Stimulated activated CD8-positive, alpha-beta memory T cell treated with anti-CD3 and anti-CD28 coated beads, Interleukin-4, amount 100 ng/mL, for 48 hours (primary cell): Measurements from ENCODE around the gene TRIM42.

ENCODE experiments used
- DNase-seq: peaks from one replicate; pipeline ENCODE4 v3.0.0-alpha.2; 2020

Gene TRIM42

DNA sequence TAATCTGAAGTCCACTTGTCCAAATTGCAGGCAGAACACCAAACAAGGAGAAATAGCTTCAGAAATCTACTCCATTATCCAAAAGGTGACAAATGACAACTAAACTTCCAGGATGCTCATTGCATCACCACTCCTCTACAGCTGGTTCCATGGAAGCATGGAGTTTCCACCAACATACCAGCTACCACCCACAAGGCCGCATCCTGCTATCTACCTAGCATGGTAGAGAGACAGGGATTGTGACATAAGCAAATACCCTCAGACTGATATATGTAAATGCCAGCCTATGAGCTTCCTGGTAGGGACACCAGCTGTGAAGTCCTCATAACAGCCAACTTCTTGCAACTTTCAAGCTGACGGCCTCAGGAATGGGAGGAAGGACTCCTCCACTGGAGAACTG lies at the start of gene TRIM42:
Gene TRIM42, plus strand, starts transcription at position 301 of the 400 bp plus-strand sequence. CDS start 166 bp downstream, outside the sequence.
- DNase-seq, result no peak

DNA sequence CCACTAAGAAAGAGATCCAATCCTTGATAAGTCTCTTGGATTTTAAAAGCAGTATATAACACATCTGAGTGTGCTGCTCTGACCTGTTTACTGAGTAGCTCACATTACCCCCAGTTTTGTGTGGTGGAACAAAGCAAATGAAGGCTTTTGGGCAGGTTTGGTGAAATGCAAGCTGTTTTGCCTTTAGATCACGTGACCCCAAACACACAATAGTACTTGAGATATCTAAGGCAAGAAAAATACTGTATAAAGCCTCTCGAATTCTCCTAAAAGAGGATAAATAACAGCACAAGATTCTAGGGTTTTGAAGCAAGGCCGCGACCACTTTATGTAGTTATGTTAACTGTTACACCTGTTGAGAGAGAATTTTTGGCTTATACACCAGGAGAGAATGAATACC lies 49.3 kb upstream of the TRIM42 start:
- no peak for DNase-seq

DNA sequence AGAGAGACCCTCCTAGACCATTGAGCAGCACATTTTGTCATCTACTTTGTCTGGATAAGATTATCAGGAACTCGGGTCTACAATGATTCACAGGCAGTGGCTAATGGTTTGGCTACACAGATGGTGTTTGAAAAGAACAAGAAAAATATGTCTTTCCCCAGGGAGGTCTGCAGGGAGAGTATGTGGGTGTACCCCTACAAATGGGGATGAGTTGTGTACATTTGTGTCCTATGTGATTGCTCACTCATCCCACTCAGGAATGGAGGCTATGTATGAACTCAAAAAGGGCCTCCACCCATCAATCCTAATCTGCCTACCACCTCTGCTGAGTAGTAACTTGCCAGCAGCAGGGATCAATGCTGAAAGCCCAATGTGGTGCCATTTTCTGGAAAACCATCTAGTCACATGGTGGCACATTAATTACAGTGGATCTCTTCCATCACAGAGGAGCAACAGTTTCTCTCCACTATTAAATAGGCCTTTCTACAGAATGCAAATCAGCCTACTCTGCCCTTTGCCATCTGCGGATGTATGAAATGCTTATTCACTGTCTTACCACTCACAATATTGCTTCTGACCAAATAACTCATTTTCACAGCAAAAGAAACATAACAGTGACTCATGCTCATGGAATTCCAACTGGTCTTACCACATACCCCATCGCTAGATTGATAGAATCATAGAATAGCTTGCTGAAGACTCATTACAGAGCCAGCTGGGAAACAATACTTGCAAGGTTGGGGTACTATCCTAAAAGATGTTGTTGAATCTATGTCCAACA lies 48.3 kb upstream of the TRIM42 start:
- no peak for DNase-seq

DNA sequence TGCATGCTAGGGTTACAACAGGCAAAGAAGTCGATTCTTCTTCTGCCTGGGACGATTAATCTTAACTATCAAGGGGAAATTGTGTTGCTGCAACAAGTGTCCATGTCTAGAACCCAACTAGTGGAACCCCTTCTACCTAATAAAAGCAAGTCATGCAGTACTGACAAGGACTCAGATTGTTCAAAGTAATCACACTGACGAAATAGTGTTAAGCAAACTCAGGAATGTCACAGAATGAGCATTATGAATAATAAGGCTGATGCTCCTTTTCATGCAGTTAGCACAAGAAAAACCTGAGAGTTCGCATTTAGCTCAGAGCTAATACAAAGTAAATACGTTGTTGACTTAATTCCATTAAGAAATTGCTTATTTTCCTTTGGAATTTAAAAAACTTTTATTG lies 47.5 kb upstream of the TRIM42 start:
- DNase-seq, result no peak

DNA sequence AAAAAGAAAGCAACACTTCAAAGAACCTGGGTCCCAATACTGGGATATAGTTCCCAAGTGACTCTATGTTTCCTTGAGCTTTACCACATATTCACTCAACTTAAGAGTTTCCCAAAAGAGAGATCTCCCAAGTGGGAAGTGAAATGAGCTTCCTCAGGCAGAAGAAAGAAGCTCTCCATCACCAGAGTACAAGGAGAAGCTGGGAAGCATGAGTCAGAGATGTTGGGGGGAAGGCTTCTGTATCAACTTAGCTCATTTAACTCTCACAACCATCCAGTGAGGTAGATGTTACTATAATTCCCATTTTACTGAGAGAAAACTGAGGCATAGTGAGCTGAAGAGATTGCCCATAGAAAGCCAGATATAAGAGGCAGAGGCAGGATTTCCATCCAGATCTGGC lies 47.0 kb upstream of the TRIM42 start:
- DNase-seq, result no peak

DNA sequence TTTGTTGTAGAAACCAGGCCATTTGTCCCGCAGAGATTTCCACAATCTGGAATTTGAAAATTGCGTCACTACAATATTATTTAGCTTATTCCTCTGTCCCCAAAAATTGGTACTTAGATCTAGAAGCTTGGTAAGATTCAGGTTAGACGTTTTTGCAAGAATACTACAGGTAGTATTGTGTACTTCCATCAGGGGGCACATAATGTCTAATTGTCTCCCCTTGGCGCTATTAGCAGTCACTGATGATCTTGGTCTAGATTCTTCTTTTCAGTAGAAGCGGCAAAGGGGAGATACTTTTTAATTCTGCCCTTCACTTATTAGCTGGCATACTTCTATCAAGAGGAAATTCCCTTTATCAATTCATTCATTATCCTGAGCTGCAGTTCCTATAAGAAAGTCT lies 42.6 kb upstream of the TRIM42 start:
- DNase-seq, result no peak

DNA sequence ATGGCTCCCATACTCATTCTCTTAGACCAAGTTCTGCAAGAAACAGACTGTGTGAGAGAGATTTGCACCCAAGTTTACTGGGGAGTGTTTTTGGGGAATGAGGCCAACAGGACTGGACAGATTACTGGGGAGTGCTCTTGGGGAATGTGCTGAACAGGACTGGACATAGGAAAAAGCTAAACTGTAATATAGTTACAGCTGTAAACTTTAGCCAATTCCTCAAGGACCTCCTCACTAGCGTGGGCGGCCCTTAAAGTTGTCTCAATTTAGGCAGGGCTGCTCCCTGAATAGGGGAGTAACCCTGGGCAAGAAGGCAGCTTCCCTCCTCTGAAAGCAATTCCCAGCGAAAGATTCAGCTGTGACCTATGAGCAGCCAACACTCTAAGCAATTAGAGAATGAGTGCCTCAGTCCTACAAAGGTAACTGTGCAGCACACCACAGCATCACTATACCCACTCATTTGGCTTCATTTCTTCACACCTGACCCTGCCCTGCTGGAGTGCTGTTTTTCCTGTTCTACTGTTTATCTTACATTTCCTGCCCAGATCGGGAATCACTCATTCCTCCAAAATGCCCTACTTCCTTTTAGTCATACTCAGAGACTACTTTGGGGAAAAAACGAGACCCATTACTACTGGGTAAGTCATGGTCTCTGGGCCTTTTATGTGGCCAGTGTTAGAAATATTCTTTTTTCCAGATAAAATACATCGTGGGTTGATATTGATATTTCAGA lies 41.3 kb upstream of the TRIM42 start:
- DNase-seq, result no peak

DNA sequence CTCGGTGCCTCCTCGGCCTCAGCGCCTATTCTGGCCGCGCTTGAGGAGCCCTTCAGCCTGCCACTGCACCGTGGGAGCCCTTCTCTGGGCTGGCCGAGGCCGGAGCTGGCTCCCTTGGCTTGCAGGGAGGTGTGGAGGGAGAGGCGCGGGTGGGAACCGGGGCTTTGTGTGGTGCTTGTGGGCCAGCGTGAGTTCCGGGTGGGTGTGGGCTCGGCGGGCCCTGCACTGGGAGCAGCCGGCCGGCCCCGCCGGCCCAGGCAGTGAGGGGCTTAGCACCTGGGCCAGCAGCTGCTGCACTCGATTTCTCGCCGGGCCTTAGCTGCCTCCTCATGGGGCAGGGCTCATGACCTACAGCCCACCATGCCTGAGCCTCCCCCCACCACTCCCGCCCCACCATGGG lies 26.6 kb upstream of the TRIM42 start:
- no peak for DNase-seq

DNA sequence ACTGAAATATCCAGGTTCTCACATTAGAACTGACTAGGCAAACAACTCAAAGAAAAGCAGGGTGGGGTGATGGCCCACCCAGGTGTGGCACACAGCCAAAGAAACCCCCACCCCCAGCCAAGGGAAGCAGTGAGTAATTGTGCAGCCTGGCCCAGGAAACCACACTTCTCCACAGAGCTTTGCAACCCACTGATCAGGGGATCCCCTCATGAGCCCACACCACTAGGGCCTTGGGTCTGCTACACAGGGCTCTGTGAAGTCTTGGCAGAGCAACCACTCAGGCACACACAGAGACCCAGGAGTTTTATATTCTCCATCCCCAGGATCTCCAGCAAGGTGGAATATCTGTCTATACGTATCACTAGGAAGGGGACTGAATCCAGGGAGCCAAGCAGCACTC lies 22.2 kb upstream of the TRIM42 start:
- no peak for DNase-seq

DNA sequence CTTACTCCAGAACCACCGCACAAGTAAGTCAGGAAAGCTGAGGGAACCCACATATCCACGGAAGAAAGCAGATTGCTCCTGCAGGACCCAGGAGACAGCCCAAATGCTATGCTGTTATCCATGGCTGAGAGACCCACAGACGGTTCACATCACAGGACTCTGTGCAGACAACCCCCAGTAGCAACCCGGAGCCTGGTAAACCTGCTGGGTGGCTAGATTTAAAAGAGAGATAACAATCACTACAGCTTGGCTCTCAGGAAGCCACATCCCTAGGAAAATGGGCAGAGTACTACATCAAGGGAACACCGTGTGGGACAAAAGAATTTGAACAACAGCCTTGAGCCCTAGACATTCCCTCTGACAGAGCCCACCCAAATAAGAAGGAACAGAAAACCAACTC lies 13.8 kb upstream of the TRIM42 start:
- DNase-seq, result no peak

DNA sequence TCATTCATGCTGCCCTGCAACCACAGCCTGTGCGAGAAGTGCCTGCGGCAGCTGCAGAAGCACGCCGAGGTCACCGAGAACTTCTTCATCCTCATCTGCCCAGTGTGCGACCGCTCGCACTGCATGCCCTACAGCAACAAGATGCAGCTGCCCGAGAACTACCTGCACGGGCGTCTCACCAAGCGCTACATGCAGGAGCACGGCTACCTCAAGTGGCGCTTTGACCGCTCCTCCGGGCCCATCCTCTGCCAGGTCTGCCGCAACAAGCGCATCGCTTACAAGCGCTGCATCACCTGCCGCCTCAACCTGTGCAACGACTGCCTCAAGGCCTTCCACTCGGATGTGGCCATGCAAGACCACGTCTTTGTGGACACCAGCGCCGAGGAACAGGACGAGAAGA lies 4.7 kb downstream of the TRIM42 start:
- no peak for DNase-seq

DNA sequence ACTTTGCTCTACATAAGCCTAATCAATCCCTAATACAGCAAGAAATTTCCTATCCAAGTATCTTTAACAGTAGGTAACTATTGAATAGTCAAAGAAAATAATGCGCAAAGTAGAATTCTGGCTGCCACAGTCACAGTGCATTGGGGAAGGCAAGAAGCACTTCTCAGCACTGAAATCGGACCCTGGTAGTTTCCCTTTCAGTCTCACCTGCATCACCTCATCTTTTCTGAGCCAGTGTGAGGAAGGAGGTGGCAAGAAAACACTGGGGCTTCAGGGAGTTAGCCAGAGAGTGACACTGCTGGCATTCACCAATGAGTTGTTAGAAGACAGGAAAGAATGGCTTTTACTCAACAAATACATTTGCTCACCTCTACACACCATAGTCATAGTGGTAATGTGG lies 8.3 kb downstream of the TRIM42 start:
- DNase-seq, result no peak

DNA sequence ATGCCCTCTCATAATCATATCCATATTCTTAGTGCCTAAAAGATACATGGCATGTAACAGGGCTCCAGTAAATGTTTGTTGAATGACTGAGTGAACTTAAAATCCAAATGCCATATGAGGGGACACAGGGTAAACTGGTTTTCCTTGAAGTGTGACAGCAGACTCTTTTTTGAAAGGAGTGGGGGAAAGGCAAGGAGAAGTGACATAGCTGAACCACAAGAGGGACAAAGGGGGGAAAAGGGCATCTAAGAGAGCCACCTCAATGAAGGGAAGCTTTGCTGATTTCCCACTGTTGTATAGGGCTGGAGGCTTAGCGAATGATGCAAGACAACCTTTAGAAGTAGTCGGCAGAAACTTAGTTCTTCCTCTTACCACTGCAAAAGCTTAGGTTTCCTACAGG lies 9.1 kb downstream of the TRIM42 start:
- DNase-seq, result no peak

DNA sequence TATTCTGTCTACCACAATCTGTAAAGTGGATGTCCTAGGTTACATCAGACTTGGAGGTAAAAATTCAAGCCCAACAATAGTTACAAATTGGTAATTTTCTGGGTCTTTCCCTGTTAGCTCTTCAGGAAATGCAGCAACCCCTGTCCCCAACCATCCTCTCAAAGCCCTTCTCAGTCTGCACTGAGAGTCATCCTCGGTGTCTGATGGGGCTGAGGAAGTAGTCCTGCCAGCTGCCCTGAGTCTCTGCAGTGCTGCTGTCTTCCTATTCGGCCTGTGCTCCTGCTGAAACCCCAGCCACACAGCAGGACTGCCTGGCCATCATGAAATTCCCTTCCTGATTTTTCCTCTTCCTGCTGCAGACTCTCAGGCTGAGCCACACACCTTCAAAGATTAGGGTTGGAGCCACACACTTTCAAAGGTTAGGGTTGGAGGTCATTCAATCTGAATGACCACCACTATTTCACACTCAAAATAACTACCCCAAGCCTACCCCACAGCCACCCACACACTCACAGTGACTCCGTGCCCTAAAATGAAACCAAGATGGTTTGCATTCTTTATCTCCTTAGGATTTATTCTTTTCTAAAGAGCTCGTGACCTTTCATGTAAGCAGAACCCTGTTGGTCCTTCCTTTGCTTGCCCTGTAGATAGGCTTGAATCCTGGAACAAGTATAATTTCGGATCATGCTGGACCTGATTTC lies 17.6 kb downstream of the TRIM42 start:
- DNase-seq, result no peak

DNA sequence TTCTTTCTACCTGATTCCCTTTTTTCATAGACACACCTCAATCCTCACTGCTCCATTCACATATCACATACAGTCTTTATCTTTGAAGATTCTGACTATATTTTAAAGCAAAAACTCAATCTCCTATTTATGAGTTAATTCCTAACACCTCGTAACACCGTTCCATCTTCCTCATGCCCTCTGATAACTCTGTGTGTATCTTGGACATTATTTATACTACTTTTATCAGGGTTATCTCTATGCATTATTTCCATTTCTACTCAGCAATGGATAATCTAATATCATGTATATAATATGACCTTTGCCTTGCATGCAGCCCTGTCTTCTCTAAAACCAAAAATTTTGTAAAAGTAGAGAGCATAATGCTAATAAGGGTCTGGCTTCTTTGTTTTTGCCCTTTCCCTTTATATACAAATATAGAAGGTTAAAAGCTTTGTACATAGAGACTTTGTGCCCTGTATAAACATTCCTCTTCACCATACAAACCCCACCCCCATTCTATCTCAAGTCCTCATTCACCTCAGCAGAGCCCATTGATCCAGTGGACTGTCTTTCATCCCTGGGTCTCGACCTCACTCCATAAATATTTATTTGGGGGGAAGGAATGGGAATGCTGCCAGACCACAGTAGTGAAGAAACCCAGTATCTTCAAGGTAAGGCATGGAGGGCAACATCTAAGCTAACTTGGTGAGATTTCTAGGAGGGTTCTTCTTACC lies 21.8 kb downstream of the TRIM42 start:
- DNase-seq, result no peak

DNA sequence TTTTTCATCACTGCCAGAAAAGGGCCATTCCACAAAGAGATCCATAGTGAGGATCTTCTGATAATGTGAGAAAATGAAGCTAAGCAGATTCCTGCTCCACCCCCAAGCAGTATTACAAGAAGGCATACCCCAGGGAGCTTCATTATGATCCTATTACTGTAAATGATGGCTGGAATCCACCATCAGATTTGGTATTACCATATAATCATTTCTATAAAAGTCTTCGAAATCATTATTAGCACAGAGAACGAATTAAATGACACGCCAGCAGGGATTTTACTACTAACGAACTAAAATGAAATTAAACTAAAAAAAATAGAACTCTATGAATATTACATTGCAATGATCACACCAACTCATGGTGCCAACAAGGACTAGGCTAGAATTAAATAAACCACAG lies 24.4 kb downstream of the TRIM42 start:
- DNase-seq, result no peak

DNA sequence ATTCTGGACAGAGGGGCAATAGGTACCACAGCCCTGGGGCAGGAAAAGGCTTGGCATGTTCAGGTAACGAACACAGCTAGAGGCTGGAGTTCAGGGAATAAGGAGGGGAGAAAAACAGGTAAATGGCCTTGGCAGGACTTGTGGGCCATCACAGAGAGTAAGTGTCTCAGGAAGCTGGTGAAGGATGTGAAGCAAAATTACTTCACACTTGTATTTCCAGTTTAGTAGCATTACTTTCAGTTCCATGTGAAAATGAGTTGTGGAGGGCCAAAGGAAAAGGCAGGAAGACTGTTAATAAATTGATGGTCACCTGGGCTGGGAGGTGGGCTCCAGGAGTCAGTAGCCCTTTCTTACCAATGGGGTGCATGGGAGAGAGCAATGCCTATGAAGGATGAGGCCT lies 25.6 kb downstream of the TRIM42 start:
- DNase-seq, result no peak

DNA sequence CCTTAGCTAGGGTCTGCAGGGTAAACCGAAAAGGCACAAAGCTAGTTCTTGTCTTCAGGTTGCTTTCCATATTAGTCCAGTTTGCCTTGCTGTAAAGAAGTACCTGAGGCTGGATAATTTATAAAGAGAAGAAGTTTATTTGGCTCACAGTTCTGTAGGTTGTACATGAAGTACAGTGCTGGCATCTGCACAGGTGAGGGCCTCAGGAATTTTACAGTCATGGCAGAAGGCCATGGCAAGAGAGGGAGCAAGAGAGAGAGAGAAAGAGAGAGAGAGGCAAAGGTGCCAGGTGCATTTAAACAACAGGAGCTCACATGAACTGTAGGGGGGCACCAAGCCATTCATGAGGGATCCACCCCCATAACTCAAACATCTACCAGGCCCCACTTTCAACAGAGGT lies 26.9 kb downstream of the TRIM42 start:
- DNase-seq, result no peak

DNA sequence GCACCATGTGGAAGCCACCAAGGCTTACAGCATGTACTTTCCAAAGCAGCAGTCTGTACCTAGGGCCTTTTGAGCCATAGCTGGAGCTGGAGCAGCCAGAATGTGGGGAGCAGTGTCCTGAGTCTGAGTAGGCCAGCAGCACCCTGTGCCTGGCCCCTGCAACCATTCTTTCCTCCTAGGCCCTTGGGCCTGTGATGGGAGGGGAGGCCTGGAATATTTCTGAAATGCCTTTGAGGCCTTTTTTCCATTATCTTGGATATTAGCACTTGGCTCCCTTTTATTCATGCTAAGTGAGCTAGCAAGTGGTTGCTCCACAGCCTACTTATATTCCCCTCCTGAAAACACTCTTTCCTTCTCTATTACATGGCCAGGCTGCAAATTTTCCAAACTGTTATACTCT lies 28.1 kb downstream of the TRIM42 start:
- no peak for DNase-seq

DNA sequence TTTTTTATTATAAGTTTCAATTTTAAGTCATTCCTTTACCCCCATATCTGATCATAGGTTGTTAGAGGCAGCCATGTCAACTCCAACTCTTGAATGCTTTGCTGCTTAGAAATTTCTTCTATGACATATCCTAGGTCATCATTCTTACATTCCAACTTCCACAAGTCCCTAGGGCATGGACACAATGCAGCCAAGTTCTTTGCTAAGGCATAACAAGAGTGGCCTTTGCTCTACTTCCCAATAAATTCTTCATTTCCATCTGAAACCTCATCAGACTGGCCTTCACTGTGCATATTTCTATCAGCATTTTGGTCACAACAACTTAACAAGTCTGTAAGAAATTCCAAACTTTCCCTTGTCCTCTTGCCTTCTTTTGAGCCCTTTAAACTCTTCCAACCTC lies 28.5 kb downstream of the TRIM42 start:
- DNase-seq, result no peak

DNA sequence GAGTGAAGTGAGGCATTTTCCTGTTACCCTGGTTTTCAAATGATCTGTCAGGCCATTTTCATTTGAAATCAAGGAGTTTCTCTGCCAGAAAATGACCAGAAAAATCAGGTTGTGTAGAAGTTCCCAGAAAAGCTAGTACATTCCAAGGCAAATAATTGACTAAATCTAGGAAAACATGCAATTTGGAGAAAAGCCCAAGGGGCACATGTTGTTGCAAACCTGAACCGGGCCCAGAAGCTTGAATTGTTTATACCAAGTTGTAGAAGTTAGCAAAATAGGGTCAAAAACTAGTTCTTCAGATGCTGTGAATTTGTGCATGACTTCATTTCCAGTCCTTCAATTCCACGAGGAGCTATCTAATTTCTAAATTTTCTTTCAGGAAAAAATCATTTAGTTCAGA lies 31.0 kb downstream of the TRIM42 start:
- DNase-seq, result no peak

DNA sequence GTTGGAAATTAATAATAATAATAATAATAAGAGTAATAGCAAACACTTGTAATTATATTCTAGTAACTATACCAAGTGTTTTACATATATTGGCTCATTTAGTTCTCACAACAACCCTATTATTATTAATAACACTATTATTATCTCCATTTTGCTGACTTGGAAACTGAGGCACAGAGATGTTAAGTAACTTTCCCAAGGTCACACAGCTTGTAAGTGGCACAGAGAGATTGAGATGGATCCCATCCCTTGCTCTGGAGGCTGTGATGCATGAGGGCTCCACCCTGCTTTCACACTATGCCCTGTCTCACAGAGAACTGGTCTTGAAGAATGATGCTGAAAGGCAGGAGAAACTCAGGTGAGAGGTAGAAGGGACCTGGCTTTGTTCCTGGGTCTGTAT lies 31.9 kb downstream of the TRIM42 start:
- DNase-seq, result no peak

DNA sequence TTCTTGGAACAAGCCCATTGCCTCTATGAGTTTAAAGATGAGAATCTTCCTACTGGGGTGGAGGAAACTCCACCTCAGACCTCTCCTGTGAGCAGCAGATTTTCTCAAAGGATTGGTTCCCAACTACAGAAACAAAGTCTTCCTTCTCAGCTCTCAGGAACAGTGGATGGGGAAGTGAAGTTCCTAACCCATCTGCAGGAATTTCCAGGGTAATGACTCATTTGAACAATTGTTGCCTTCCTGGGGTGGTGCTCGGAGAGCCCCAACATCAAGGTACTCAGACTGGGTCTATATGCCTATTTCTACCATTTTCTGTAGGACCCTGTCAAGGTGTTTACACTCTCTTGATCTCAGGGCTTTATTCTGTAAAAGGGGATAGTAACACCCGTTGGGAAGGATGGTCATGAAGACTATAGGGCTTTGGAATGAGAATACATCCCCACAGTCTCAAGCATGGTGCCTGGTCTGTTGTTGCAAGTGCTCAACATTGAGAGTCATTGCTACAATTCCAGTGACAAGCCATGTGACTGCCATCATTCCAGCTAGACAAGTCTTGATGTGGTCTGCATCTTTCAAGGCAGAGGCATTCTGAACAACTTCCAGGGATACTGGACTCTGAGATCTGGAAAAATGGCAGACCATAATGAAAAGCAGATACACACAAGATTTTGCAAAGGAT lies 33.0 kb downstream of the TRIM42 start:
- DNase-seq, result no peak
